DMS153 treated with DMSO at 0.1 percent for 48 hours (cell line): ENCODE results near the gene PHACTR1.

ENCODE experiments used
- DNase-seq: peaks from one replicate; lab custom pipeline; 2025; ENCODE audit not compliant: unreplicated experiment; lab: John Stamatoyannopoulos, UW

The PHACTR1 gene

DNA sequence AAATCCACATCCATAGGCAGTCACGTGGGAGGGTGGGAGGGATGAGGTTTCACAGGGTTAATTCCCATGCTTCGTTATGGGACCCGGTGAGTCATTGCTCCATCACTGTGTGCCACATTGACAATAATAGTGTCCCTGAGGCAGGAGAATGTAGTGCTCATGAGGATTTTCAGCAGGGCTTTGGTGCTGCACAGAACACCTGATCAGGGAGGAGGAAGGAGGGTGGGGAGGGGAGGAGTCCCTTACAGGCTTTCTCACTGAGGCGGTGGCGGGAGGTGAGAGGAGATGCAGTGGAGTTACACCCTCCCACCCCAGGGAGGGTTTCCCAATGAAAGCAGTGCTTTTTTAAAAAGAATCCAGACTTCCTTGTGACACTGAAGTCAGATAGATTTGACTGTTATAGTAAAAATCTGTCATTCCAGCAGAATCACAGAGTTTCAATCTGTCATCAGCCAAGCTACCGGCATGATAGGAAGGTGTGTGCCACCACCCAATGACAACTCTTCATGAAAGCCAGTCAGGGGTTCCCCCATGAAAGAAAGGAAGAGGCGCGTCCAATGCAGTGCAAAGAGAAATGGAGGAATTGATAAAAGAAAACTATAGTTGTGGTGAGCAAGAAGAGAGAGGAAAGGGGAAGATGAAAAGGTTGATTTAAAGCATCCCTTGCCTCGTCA is 467.0 kb downstream of the PHACTR1 start:
- DNase-seq: no peak

DNA sequence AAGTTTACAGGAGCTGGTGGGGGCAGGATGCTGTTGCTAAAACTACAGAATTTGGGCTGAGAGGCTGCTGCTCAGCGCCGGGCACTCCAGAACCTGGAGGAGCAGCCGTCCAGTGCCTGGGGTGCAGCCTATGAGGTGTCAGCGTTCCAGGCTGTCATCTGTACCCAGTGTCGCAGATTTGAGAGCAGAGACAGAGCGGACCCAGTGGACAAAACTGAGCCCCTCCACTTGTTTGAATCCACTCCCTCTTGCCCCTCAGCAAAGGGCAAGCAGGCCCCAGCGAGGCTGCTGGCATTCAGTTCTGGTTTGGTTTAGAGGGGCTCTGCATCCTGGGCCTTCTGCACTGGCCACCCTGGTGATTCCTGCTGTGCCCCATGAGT is 467.5 kb downstream of the PHACTR1 start:
- DNase-seq: no peak

GRCh38 chr6:13184547-13184946 is 468.0 kb downstream of the PHACTR1 start:
- DNase-seq: no peak

- no peak for DNase-seq
These were observed 470.3 kb downstream of the PHACTR1 start for GRCh38 chr6:13186861-13187260.

- DNase-seq: no peak
These were observed 471.1 kb downstream of the PHACTR1 start for GRCh38 chr6:13187692-13188091.

DNA sequence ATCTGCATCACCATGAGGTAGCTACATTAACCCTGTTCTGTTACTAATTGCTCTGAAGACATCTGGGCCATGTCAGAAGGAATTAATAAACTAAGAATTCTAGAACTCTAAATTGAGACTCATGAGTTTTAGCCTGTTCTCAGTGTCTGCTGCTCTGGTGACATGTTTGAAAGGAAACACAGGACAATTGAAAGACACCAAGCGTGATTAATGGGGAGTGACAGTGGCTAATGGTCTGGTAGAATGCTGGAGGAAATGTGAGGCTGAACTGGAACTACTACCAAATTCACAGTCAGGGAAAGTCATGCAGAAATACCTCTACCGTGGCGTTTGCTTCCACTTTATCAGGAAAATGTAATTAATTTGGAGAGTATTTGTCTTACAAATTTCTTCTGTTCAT is 471.7 kb downstream of the PHACTR1 start:
- no peak for DNase-seq

GRCh38 chr6:13189710-13190109 is 473.1 kb downstream of the PHACTR1 start:
- DNase-seq: no peak

DNA sequence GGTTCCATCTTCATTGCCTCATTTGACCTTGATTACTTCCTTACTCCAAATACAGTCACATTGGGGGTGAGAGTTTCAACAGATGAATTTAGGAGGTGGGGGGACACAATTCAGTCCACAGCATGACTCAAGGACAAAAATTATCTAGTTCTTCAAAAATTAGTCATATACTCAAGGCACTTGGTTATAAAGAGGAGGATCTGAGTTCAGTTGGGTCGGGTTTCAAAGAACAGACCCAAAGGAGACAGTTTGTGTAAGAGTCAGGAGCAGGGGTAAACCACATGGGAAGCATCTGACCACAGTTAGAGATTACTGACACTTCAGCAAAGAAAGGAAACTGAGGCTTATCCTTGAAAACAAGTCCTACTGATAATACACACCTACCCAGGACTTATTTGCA is 473.8 kb downstream of the PHACTR1 start:
- no peak for DNase-seq

- DNase-seq: no peak
These were observed 474.9 kb downstream of the PHACTR1 start for GRCh38 chr6:13191461-13191860.

- DNase-seq: no peak
These were observed 478.3 kb downstream of the PHACTR1 start for GRCh38 chr6:13194852-13195251.

GRCh38 chr6:13195803-13196202 is 479.2 kb downstream of the PHACTR1 start:
- DNase-seq: no peak

DNA sequence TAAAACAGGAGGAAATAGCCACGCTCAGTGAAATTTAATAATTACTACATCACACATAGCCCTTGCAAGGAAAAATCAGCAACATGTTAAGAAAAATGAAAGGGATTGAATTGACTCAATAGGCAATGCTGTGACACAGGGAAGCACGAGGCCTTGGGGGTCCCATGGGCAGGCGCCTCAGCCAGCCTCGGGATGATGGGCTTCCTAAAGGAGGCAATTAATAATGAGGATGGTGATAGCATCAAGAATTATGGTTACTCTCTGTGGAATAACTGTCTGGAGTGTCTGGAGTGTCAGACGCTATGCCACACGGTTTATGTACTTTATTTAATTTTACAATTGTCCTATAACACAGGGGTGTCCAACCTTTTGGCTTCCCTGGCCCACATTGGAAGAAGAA is 481.6 kb downstream of the PHACTR1 start:
- no peak for DNase-seq

DNA sequence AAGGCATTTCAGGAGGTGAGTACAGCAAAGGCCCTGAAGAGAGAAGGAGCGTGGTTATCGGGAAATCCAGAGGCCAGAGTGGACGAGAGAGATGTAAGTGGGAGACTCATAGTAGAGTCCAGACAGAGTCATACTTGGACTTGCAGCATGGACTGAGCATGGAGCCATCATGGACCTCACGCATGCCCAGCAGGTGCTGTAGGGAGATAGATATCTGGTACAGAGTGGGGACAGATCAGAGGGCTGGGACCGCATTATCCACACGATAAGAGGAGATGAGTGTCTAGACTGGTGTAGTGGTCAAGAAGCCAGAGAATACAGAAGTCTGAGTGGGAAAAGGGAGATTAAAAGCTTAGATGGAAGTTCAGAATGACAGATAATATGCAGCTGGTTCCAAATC is 484.8 kb downstream of the PHACTR1 start:
- DNase-seq: no peak

DNA sequence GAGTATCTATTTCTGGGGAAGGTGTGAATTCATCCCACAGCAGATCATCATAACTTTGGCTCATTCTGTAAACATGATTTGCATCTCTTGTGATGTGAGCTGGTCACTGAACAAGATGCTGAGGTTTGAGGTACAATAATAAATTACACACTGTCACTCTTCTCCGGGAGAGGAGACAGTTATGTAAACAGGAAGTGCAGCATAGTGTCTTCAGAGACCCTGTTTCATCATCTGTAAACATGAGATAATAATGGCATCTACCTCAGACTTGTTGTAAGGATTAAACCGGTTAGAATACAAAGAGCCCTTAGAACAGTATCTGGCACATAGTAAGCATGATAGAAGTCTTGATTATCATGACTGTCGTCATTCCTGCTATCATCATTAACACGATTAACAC is 486.6 kb downstream of the PHACTR1 start:
- no peak for DNase-seq

- no peak for DNase-seq
These were observed 488.5 kb downstream of the PHACTR1 start for GRCh38 chr6:13205106-13205505.

GRCh38 chr6:13212096-13212495 is 495.5 kb downstream of the PHACTR1 start:
- no peak for DNase-seq

GRCh38 chr6:13212538-13212937 is 496.0 kb downstream of the PHACTR1 start:
- no peak for DNase-seq

DNA sequence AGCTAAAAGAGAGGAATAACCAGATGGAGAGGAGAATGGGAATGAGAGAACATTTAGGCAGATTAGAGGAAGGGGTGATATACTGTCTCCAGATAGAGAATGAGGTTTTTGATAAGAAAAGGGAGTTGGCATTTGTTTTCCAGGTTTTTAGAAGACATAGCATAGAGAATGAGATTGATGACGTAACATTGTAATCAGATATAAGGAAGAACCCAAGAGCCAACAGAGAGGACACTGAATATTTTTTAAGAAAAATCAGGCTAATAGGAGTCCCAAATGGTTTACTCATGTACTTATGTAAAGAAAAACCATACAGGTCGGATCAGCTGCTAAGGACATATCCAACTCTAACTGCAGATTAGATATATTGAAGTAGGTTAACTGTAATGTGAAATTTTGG is 498.8 kb downstream of the PHACTR1 start:
- no peak for DNase-seq

DNA sequence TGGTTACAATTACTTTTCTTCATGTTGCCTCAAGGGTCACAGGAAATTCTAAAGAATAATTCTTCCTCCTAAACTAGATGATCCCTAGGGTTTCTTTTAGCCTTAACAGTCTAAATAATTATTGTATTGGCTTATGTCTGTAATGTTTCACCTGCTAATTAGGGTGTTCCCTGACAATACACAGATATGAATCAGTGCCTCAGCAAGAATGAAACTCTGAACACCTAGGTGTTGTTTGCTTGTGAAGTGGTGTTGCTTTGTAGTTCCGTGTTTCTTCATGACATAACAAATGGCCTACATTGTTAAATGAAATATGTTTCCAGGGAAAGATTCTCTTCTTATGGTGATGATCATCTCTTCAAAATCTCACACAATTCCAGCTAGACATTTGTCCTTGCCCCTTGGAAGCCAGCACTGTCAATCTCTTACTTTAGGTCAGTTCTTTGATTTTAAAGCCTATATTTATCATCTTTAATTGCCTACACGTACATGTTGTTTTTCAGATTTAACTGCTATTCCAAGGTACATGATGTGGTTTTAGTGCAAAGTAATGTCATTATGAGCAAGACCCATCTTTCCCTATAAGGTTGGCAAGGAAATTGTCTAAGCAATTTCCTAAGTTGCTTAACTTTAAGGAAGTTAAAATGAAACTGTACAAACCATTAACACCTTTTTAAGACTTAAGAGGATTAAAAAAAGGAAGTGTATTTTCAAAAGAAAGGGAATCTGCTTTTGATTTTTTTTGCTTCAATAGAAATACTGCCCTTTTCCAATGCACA is 499.9 kb downstream of the PHACTR1 start:
- DNase-seq: no peak

DNA sequence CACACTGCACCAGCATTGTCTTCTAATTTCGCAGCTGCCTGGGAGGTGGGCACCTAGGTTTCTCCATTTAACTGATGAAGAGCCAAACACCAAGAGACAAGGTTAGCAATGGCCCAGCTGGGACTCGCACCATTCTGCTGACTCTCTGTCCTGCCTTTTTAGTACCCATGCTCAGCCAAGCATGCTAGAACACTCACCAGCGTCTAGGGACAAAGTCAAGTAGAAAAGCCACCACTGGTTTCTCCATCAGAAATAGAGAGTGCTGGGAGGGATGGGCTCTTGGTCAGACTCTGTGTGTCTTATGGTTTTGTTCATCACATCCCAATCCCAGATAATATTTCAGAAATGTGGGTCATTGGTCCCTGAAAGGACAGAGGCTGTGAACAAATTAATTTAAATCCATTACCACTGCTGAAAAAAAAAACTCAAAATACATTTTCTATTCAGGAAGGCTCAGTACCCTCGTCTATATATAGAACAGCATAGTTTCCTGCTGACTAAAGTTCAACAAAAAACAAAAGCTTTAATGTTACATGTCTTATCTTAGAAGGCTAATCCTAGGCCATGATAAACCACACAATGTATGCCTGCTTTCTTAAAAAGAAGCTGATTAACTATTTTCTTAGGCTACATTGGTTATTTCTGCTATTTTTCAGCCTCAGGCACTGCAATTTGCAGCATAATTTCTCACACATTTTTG is 500.8 kb downstream of the PHACTR1 start:
- no peak for DNase-seq

GRCh38 chr6:13220266-13220665 is 503.7 kb downstream of the PHACTR1 start:
- DNase-seq: no peak

- DNase-seq: no peak
These were observed 505.5 kb downstream of the PHACTR1 start for GRCh38 chr6:13222048-13222447.
